Activated CD8-positive, alpha-beta T cell treated with anti-CD3 and anti-CD28 coated beads for 36 hours (primary cell): ENCODE measurements around the gene SYT17. TPM values are rescaled to one million over a fixed set of nuclear protein-coding genes. Genes with fewer than 3 reads are reported as not detected.

Experiments
- ATAC-seq: fragments of 200-7000 bp; cut with Tn5 transposase; one replicate; pipeline ENCODE4 v1.10.0; 2021; ENCODE audit warnings: mild to moderate bottlenecking, moderate library complexity
- CTCF ChIA-PET: fragments of 350-600 bp; sonication (Branson Sonifier 250); formaldehyde crosslinking; loops from one replicate; lab custom pipeline; 2021; ENCODE audit warnings: antibody characterized with exemption; lab: Charles Lee
- POLR2A ChIA-PET: fragments of 350-600 bp; sonication (Branson Sonifier 250); formaldehyde crosslinking; loops from one replicate; lab custom pipeline; 2021; ENCODE audit warnings: antibody characterized with exemption; lab: Charles Lee
- DNase-seq: peaks from one replicate; pipeline ENCODE4 v3.0.0-alpha.2; 2020
- H3K27ac Mint-ChIP-seq: one replicate; pipeline ENCODE4 v1.8.0; 2021; ENCODE audit warnings: mild to moderate bottlenecking, mixed read lengths
- H3K27me3 Mint-ChIP-seq: one replicate; pipeline ENCODE4 v1.8.0; 2021; ENCODE audit warnings: mixed read lengths
- H3K36me3 Mint-ChIP-seq: one replicate; pipeline ENCODE4 v1.8.0; 2021; ENCODE audit warnings: low read depth, mixed read lengths
- H3K4me1 Mint-ChIP-seq: one replicate; pipeline ENCODE4 v1.8.0; 2021; ENCODE audit warnings: low read depth, mixed read lengths
- H3K4me3 Mint-ChIP-seq: one replicate; pipeline ENCODE4 v1.8.0; 2021; ENCODE audit warnings: mild to moderate bottlenecking, moderate library complexity, mixed read lengths
- H3K9me3 Mint-ChIP-seq: one replicate; pipeline ENCODE4 v1.8.0; 2021; ENCODE audit warnings: mixed read lengths
- CTCF ChIP-seq: fragments of 200-600 bp; IDR thresholded peaks from one replicate; pipeline ENCODE4 v1.8.0; 2022; ENCODE audit warnings: antibody characterized with exemption, mild to moderate bottlenecking
- intact Hi-C: fragments of 100-400 bp; cut with micrococcal nuclease; formaldehyde crosslinking; loops from one replicate; pipeline ENCODE4 v1.10.0; 2022
- total RNA-seq, 2 experiments: library from RNA; stranded (reverse); gene quantifications; one replicate each; pipeline ENCODE4 v1.2.3, GENCODE V29; 2021

Gene SYT17
- total RNA-seq, 2 experiments from 2014 or later, result 0.59 TPM; not detected in 1

DNA sequence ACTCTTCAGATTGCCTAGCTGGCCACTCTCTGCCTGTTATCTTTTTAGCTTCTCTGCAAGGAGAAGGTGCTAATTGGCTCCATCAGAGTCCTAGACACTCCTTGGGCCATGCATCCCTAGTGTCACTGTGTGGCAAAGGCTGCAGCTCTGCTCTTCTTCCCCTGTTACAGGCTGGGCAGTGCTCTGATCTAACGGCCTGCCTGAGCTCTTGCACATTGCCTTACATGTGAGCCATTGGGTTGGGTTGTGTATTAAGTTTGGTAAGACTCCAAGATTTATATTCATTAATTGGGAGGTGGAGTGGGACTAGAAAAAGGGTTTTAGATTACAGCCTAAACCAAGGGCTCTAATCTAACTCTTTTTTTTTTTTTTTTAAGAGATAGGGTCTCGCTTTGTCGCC lies 23.0 kb upstream of the SYT17 start:
- no peak for TF ChIP-seq CTCF
- DNase-seq, result no peak
- no peak overlapping the region for H3K4me3 Mint-ChIP-seq
- ChIA-PET CTCF (interaction anchor here (0.8 to 2.4 kb wide), 4 partner anchors 31 to 59 kb away, joined by 3 to 13 read pairs (median 4); no protein-coding TSS in a partner anchor), POLR2A (no interaction called here)
- H3K9me3 Mint-ChIP-seq, result peaks cover 2% of the 10 kb centered on the region
- no peaks in the 10 kb centered on the region for H3K36me3 Mint-ChIP-seq
- no peak overlapping the region for H3K27ac Mint-ChIP-seq
- H3K27me3 Mint-ChIP-seq, result peaks cover 23% of the 10 kb centered on the region
- H3K4me1 Mint-ChIP-seq, result no peaks in the 10 kb centered on the region
- no peak for ATAC-seq
- intact Hi-C loops, result no loop called here

- ChIA-PET POLR2A (no interaction called here), CTCF (no interaction called here)
- intact Hi-C loops, result no loop called here
- no peak overlapping the region for H3K4me3 Mint-ChIP-seq
- TF ChIP-seq CTCF, result no peak
- H3K9me3 Mint-ChIP-seq, result peaks cover 2% of the 10 kb centered on the region
- no peaks in the 10 kb centered on the region for H3K36me3 Mint-ChIP-seq
- DNase-seq, result no peak
- H3K4me1 Mint-ChIP-seq, result no peaks in the 10 kb centered on the region
- ATAC-seq, result no peak
- peaks cover 18% of the 10 kb centered on the region for H3K27me3 Mint-ChIP-seq
- no peak overlapping the region for H3K27ac Mint-ChIP-seq
These were observed 20.9 kb upstream of the SYT17 start for GRCh38 chr16:19147126-19147525.

DNA sequence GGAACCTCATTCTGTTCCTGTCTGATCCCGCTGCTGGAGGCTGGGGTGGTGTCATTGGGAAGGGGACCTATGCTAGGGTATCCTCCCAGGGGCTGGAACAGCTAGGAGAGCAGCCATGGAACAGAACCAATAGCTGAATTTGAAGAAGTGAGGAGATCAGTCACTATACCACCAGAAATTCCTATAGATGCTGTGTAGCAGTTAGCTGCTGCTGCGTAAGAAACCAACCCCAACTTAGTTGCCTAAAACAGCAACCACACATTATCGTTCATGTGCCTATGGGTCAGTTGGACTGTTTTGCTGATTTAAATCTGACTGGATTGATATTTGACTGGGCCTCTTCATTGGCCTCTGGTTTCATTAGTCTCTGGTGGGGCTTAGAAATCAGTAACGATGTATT lies 20.4 kb upstream of the SYT17 start:
- H3K9me3 Mint-ChIP-seq, result peaks cover 2% of the 10 kb centered on the region
- no peak overlapping the region for H3K4me3 Mint-ChIP-seq
- DNase-seq, result no peak
- no peak for TF ChIP-seq CTCF
- ChIA-PET POLR2A (no interaction called here), CTCF (no interaction called here)
- intact Hi-C loops, result no loop called here
- H3K4me1 Mint-ChIP-seq, result no peaks in the 10 kb centered on the region
- H3K27me3 Mint-ChIP-seq, result peaks cover 18% of the 10 kb centered on the region
- ATAC-seq, result no peak
- H3K27ac Mint-ChIP-seq, result no peak overlapping the region
- H3K36me3 Mint-ChIP-seq, result no peaks in the 10 kb centered on the region

DNA sequence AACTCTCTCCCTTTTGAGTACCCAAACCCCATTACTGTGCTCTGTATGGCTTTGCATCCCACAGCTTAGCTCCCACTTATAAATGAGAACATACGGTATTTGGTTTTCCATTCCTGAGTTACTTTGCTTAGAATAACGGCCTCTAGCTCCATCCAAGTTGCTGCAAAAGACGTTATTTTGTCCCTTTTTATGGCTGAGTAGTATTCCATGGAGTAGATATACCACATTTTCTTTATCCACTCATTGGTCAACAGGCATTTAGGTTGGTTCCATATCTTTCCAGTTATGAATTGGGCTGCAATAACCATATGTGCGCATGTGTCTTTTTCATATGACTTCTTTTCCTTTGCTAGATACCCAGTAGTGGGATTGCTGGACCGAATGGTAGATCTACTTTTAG lies 19.9 kb upstream of the SYT17 start:
- Mint-ChIP-seq H3K4me1 (no peaks in the 10 kb centered on the region), H3K4me3 (no peak overlapping the region), H3K27ac (no peak overlapping the region), H3K9me3 (peaks cover 2% of the 10 kb centered on the region), H3K27me3 (peaks cover 18% of the 10 kb centered on the region), H3K36me3 (no peaks in the 10 kb centered on the region)
- DNase-seq (no peak), ATAC-seq (no peak)
- POLR2A ChIA-PET, result no interaction called here
- TF ChIP-seq CTCF, result no peak
- CTCF ChIA-PET, result no interaction called here
- intact Hi-C loops, result no loop called here

DNA sequence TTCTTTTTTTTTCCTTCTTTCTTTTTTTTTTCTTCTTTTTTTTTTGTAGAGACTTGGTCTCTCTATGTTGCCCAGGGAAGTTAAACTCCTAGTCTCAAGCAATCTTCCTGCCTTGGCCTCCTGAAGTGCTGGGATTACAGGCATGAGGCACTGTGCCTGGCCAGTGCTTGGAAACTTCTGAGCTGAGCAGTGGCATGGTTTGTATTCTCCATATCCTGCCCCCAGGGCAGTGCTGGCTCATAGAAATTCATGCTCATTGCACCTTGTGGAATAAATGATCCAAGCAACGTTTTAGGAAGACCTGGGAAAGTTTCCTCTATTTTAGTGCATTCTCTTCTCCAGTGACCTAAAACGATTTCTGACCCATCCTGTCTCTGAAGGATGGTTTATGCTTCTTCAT lies 16.7 kb upstream of the SYT17 start:
- no peak overlapping the region for H3K27ac Mint-ChIP-seq
- H3K4me3 Mint-ChIP-seq, result no peak overlapping the region
- intact Hi-C loops, result no loop called here
- DNase-seq (no peak), ATAC-seq (no peak)
- peaks cover 10% of the 10 kb centered on the region for H3K9me3 Mint-ChIP-seq
- TF ChIP-seq CTCF, result no peak
- no peaks in the 10 kb centered on the region for H3K4me1 Mint-ChIP-seq
- no peaks in the 10 kb centered on the region for H3K36me3 Mint-ChIP-seq
- POLR2A ChIA-PET, result no interaction called here
- CTCF ChIA-PET, result interaction anchor here (1.7 to 1.8 kb wide), 2 partner anchors 28 to 65 kb away, joined by 5 to 6 read pairs; no protein-coding TSS in a partner anchor
- peaks cover 13% of the 10 kb centered on the region for H3K27me3 Mint-ChIP-seq
